ENCODE data around the gene SHH.

DNA sequence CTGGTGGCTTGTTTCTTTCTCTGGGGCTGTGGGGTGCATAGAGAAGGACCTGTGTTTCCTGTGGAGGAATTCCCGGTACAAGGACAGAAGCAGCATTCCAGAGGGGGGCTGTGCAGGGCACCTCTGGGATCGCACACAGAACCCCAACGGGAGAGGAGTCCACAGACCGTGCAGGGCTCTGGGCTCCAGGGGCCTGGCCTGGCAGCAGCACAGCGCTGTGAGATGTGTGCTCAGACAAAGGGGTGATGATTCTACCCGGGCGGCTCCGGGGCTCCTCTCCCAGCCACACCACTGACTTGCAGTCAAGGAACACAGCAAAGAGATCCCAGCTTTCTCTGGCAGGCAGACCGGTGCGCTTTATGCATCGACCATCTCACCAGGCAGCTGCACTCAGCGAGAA is 6.9 kb upstream of the SHH start:
- TF ChIP-seq, protein P1, sequence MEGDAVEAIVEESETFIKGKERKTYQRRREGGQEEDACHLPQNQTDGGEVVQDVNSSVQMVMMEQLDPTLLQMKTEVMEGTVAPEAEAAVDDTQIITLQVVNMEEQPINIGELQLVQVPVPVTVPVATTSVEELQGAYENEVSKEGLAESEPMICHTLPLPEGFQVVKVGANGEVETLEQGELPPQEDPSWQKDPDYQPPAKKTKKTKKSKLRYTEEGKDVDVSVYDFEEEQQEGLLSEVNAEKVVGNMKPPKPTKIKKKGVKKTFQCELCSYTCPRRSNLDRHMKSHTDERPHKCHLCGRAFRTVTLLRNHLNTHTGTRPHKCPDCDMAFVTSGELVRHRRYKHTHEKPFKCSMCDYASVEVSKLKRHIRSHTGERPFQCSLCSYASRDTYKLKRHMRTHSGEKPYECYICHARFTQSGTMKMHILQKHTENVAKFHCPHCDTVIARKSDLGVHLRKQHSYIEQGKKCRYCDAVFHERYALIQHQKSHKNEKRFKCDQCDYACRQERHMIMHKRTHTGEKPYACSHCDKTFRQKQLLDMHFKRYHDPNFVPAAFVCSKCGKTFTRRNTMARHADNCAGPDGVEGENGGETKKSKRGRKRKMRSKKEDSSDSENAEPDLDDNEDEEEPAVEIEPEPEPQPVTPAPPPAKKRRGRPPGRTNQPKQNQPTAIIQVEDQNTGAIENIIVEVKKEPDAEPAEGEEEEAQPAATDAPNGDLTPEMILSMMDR (IDR thresholded peaks at IDR 0.05): no peak
- no peak for TF ChIP-seq POLR2A (IDR thresholded peaks at IDR 0.05)
